ENCODE results near the gene C4B.

Gene C4B

DNA sequence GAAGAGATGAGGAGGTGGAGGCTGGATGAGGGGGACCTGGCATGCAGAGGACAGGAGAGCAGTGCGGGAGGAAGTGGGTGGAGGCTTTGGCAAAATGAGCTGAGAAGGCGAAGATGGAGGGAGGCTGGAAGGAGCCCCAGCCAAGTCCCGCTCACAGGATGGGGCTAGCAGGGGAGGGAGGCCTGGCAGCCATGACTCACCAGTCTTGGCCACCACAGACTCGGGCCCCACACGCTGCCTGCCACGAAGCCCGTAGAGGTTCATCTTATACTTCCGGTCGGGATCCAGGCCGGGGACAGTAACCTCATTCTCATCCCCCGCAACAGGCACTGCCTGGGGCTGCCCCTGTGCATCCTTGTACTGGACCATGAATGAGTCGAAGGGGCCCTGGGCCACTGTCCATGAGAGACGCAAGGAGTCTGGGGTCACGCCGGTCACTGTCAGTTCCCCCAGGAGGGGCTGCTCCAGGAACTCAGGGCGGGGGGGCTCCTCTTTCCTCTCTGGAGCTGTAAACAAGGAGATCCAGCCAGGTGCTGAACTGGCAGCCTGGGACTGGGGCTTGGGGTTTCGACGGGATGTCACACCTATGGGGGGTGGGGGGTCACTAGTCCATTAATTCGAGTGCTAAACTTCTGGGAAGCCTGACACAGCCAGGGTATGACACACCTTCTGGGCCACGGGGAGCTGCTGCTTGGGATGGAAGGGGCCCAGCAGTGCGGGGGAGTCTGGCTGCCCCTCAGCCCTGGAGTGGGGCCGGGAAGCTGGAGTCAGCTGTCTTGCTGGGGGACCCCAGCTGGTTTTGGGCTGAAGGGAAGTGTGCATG, 66.8 kb downstream of the C4B start:
- no peak for DNase-seq (ENCODE audit: low read depth, low spot score)

DNA sequence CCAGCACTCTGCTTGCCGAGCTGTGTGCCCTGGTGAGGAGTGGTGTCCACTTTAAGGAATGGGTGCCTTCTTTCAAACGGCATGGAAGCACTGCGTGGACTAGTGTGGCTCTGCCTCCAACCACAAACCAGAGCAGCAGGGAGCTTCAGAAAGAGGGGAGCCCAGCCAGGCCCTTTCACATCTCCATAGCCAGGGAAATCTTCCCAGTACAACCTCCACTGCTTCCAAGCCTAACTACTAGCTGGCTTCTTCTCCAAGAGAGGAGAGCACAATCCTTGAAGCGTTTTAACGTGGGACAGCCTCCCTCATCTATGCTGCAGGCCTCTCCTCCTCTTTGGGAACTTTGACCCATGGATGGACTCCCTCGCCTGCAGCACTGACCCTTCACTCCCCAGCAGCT, 67.9 kb downstream of the C4B start:
- no peak for DNase-seq (ENCODE audit: low read depth, low spot score)

DNA sequence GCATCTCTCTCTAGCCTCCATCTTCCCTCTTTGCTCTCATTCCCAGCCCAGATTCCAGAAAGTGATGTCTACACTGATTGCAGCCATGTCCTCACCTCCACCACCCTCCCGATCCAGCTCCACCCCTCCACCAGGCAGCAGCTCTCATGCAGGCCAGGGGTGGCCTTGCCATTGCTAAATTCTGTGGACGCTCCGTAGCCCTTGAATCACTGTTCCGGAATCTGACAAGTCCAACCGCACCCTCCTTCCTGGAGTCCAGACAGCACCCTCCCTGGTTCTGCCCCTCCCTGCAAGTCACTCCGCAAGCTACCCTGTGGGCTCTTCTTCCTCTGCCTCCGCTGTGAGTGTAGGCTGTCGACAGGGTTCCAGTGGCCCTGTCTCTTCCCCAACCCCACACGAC, 68.3 kb downstream of the C4B start:
- DNase-seq (ENCODE audit: low read depth, low spot score): no peak

DNA sequence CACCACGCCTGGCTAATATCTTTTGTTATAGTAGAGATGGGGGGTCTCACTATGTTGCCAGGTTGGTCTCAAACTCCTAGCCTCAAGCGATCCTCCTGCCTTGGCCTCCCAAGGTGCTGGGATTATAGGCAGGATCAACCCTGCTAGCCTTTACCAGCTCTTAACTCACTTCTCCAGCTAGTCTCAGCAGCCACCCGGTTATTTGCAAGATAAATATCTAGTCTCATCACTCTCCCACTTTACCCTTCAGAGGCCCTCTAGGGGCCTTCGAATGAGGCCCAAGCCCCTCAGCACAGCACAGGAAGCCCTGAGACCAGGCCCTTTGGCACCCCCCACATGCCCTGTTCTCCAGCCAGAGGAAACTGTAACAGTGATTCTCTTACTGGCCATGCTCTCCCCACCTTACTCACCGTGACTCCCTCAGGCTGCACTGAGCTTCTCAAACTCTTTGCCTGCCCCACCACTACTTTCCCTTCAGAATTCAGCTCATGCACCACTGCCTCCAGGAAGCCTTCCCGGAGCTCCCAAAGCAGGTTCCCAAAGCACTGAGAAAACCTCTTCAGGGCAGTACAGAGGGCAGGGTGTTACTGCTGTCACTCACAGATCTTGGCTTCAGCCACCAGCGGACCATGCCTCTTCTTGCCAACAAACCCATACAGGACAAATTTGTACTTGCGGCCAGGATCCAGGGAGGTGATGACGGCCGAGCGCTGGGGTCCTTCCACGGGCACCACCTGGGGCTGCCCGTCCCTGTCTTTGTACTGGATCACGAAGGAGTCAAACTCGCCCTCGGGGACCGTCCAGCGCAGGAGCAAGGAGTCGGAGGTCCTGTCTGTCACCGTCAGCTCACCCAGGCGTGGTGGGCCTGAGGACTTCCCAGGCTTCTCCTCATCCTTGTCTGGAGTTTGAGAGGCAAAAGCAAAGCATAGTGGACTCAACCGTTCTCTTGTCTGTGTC, 69.5 kb downstream of the C4B start:
- no peak for DNase-seq (ENCODE audit: low read depth, low spot score)

DNA sequence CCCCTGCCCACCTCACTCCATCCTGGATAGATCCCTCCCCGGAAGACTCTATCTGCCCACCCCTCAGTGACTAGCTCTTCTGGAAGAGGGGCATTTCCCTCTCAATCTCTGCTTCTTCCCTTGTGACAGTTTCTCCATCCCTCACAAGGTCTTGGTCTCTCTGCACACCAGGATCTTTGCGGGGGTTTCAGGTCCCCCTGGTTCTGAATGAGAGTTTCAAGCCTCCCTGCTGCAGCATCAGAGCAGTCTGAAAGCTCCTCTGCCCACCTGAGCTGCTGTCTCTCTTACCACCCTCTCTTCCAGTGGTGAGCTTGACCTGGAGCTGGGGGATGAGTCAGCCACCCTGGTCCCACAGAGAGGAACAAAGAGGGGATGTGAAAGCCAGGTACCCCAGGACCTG, 70.2 kb downstream of the C4B start:
- DNase-seq (ENCODE audit: low read depth, low spot score): no peak
